Stimulated activated naive CD8-positive, alpha-beta T cell treated with anti-CD3 and anti-CD28 coated beads, Interleukin-15, Interleukin-2, amounts not matched to agents 100 U/mL and 50 U/mL, for 24 hours (primary cell): ENCODE results near the gene ABCA2.

Experiments used
- ATAC-seq: fragments of 150-1000 bp; cut with Tn5 transposase; one replicate; pipeline ENCODE4 v1.10.0; 2021
- DNase-seq: peaks from one replicate; pipeline ENCODE4 v3.0.0; 2021

The ABCA2 gene

DNA sequence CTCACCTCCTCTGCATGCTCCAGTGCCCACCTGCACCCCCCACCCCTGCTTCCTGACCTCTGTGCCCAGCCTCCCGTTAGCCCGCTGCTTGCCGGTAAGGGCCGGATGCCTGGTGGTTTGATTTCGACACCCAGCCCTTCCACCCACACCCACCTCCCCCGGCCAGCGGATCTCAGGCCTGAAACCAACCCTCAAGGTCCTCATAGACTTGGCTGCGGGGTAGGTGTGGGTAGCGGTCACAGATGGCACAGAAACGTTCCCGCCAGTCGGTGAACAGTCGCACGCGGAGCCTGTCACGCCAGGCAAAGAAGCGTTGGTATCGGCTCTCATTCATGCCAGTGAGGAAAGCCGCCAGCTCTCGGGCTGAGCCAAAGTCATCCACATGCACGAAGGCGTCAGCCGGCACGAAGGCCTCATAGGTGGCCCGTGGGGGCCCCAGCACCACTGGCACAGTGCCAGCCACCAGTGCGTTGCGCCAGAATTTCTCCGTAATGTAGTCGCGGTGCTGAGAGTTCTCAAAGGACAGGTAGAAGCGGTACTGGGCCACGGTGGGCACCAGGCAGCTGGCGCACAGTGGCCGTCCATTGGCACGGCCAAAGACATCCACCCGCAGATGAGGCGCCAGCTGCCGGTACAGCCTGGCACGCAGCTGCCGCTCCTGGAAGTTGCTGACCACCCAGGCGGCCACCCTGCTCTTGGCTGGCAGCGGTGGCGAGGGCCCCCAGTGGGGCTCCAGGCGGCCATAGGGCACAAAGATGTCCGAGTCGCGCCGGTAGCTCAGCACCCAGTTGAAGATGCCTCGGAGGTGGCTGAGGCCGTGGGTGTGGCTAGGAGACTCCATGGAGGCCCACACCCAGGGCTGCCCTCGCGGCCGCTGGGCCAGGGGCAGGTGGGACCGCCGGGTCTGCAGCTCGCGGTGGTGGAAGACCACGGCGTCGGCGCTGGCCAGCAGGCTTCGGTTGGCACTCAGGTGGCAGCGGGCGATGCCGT, 2.8 kb upstream of the ABCA2 start:
- DNase-seq, result peak; percentile 64
- no peak for ATAC-seq

DNA sequence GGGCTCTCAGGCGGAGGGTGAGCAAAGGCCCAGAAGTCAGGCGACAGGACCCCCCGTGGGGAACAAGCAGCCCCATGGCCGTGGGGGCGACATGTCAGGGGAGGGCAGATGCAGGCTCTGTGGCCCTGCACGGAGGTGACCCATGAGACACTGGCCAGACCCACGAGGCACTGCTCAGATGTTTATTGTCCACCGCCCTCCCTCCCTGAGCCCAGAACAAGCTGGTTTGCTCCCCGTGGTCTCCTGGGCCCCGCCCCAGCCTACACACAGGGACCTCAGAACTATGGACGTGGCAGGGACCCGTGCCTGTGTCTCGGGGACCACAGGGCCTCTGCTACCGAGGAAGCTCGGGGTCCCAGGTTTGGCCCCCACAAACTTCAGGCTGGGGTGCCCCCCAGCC, 2.0 kb upstream of the ABCA2 start:
- ATAC-seq, result no peak

DNA sequence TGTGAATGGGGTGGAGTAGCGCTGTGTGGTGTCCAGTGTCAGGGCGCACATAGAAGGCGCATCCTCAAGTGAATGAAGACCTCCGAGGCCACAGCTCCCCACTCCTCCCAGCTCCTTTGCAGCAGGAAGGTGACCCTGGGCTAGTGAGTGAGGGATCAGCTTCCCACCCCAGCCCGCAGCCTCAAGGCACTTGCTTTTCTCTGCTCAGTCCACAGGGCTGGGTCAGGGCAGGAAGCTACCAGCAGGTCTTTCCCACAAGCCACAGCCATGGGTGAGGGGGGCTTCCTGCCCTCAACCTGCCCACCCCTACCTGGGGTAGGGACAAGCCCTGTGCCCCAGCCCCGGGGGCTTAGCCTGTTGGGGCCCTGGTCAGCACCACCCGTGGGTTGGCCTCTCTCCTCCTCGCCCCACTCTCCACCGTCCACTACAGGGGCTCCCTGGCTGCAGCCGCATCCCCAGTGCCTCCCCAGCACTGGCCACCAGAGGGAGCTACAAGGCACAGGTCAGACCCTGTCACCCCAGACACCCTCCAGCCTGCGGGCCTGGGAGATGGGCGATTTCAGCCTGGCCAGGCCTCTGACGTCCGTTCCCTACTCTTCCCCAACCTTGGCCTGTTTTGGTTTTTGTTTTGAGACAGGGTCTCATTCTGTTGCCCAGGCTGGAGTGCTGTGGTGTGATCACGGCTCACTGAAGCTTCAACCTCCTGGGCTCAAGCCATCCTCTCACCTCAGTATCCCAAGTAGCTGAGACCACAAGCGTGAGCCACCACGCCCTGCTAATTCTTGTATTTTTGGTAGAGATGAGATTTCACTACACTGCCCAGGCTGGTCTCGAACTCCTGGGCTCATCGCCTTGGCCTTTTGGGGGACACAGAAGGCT, 1.3 kb upstream of the ABCA2 start:
- peak; percentile 90 for DNase-seq
- peak; percentile 53 for ATAC-seq

More for the DNA sequence above, 2.0 kb upstream of the ABCA2 start:
- no peak for DNase-seq

DNA sequence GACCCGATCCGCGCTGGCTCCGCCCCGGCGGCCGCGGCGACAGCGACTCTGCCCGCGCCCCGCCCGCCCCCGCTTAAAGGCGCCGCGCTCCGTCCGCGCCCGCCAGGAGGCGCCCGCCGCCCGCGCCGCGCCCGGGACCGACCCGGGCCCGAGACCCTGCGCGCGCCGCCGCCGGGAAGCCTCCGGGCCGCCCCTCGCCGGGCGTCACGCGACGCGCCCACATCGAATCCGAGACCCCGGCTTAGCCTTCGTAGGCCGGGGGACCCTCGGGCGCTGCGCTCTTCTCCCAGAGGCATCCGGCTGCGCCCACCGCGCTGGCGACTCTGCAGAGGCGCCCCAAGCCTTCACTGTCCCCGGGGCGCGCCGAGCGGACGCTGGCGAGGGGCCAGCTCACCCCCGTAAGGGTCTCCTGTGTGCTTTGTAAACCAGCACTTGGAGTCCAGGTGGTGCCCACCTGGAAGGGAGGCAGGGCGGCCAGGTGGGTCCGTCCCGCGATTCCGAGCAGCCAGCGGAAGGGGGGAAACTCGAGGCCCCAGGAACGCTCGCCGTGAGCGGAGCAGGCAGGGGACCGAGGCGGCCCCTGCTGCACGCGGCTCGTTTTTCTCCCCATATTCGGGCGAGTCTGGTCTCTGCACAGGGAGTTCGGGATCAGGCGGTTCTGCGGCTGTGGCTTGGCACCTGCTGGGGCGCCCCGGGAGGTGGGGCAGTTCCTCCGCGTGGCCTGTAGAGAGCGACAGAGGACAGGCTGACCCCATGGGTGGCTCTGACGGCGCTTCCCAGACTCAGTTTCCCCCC, 423 bp upstream of the ABCA2 start:
- peak; percentile 35 for ATAC-seq
- peak; percentile 76 for DNase-seq

DNA sequence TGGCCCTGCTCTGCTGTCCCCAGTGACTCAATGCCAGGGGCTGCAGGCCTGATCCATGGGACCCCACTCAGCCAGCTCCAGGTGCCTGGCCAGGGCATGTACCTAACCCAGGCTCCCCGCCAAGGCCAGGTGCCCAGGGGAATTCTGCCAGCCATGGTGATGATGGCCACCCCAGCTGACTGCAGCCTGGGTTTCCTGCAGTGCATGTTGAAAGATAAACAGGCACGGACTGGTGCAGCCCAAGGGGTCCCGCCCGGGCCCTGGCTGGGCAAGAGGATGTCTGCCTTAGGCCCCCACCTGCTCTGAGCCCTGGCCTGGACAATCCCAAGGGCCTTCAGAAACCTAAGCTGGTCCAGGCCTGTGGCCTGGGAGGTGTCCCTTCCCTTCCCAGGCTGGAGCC, 1.2 kb downstream of the ABCA2 start:
- ATAC-seq, result no peak
- DNase-seq, result no peak

DNA sequence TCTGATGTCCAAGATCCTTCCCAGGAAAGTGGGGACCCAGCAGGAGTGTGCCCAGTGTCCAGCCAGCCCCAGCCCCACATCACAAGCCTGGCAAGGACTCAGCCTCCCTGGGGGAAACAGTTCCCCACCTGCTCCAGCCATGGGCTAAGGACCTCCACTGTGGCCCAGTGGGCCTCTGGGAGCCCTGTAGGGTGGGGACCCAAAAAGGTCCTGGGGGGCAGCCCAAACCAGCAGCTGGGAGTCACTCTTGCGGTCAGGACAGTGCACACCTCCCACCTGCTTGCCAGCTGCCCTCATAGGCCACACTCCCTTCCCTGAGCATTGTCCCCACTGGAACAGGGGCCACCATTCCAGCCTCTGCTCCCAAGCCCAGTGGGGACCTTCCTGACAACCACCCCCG, 1.7 kb downstream of the ABCA2 start:
- ATAC-seq (no peak), DNase-seq (no peak)

DNA sequence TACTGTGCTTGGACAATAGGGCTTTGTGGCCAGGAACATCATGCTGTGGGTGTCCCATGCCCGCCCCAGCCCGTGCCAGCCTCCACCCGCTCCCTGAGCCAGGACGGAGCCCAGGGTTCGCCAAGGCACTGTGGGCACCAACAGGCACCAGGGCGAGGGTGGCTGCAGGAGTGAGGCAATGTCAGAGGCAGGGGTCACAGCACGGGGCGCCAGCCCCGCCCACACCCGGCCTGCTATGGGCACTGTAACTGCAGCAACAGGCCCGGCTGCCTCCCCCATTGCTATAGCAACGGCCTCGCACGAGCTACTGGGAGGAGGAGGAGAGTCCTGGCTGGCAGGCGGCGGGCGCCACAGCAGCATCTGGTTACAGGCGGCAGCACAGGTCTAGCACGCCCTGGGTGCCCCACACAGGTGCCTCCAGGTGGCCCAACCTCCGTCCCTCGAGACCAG, 2.5 kb downstream of the ABCA2 start:
- ATAC-seq, result no peak
- no peak for DNase-seq

DNA sequence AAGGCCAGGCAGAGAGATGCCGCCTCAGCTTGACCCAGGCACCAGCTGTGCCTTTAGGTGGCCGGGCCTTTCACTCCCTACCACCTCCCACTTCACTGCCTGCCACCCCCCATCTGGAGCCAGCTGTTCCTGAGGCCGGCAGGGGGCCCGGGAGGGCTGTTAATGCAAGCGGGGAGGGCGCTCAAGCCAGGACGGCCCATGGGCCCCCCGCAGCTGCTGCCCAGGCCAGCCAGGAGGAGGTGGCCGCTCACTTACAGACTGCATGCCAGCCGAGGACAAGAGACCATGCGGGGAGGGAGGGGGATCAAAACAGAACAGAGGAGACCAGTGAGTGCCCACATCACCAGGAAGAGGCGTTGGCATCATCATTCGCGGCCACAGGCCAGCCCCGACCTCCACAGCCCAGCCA, 4.5 kb downstream of the ABCA2 start:
- no peak for DNase-seq
- no peak for ATAC-seq

DNA sequence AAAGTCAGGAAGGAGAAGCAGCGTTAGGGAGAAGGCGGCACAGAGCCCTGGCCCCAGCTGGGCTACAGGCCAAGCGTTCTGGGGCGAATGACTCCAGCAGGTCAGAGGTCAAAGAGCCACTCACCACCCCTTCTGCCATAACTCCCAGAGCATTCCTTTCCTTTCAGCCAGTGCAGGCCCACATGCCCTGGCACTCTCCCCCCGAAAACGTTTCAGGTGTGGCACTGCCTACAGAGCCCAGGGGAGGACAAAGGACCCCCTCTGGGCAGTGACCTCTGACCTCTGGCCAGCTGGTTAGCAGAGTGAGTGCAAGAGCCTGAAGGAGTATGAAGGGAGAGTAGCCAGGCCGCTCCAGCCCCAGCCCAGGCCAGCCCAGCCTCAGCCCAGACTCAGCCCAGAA, 4.9 kb downstream of the ABCA2 start:
- no peak for DNase-seq
- ATAC-seq, result no peak

DNA sequence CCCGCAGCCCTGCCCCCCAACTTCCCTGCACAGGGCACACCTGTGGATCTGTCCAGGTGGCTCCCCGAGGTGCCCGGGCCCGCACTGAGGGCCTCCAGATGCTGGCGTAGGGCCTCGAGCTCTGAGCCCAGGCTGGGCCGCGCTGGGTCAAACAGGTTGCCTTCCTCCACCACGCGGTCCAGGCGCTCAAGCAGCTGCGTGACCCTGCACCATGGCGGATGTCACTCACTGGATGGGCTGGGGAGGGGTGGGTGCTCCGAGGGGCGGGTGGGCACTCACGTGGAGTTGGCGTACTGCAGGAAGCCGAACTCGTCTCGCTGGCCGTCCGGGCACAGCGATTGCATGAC, 5.4 kb downstream of the ABCA2 start:
- DNase-seq, result no peak

DNA sequence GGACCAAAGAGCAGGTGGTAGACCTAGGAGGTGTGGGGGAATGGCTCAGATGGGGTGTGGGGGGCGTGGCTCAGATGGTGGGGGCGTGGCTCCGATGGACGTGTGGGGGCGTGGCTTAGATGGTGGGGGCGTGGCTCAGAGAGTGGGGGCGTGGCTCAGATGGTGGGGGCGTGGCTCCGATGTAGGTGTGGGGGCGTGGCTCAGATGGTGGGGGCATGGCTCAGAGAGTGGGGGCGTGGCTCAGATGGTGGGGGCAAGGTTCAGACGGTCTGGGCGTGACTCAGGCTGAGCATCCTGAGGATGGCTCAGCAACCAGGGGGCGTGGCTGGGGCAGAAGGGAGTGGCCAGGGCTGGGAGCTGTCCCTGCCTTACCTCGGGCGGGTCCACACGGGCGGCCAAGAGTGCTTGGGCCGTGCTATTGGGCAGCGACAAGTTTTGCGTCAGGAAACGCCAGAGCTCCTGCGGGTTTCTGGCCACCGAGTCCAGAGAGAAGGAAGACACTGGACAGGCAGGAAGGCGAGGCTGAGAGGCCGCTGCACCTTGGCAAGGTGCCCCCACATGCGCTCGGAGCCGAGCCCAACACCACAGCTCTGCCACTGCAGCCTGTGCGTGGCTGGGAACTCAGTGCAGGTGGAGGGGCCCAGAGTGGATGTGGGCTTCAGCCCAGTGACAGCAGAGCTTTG, 5.9 kb downstream of the ABCA2 start:
- ATAC-seq (peak; percentile 78), DNase-seq (peak; percentile 81)

More for the DNA sequence above, 5.4 kb downstream of the ABCA2 start:
- no peak for ATAC-seq

DNA sequence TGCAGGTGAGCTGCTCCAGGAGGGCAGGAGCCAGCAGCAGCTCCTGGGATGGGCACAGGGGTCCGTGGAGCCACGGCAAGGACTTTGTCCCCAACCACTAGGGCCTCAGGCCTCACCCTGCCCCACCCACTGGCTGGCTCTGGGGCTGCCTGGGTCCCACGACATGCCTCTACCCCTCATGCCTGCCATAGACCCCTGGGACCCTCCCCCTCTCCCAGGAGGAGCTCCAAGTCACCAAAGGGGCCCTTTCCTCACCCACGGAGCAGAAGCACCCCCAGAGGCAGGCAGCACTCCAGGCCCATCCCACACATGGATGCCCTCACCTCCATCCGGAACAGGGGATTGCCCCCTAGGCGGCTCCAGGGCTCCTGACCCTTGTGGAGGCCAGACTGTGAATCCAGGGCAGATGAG, 6.5 kb downstream of the ABCA2 start:
- ATAC-seq (no peak), DNase-seq (no peak)

DNA sequence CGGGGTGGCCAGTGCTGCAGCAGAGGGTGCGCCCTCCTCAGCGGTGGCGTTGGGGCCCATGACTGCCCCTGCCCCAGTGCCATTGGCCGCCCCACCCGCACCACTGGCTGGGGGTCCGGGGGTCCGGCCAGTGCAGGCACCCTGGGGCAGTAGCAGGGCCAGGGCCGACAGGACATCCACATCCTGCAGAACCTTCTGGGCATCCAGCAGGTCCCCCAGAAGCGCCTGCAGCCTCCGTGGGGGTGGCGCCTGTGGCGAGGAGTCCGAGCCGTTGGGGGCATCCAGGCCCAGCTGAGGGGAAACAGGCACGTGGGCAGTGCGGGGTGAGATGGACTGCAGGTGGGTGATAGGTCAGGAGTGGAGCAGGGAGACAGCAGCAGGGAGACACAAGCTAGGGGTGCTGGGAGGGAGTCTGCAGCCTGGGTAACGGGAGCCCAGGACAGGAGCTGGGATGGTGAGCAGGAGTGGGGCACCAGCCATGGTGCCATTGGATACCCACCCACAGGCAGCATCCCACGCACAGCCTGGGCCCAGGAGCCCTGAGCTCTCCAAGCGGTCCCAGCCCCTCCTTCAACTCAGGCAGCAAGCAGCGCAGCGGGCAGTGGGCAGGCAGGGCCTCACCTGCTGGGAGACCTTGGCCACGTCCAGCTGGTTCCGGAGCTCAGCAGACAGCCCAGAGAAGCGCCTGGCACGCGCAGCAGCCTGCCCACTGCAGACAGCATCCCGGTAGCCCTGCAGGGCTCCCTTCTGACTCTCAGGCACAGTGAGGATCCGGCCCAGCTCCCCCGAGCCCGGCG, 7.1 kb downstream of the ABCA2 start:
- ATAC-seq (no peak), DNase-seq (no peak)

DNA sequence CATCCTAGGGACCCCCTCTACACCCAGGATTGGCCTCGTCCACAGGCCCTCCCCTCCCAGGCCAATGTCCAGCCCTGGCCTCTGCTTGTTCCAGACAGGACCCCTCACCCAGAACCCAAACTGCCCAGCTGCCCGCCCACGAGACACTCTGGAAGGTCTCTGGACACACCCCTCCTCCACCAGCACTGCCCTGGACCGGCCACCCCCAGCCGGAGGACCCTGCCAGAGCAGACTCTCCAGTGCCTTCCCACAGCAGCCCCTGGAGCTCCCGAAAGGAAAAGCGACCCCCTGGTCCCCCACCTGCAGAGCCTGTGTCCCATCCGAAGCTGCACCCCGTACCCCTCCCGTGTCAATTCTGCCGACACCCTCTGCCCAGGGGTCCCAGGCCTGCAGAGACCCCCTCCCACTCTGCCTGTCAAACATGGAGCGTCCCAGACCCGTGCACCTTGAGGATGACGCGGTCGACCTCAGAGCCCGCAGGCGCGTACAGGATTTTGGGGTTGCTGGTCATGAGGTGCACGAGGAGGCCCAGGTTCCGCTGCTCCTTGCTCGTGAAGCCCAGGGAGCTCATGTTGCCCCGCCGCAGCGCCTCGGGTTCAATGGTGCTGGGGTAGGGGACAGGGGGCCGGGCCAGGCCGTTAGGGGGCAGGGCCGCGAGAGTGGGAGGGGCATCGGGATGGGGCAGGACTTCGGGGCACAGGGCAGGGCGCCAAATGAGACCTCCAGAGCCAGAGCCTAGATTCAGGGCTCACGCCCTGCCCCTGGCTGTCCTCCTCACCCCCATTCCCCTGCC, 8.0 kb downstream of the ABCA2 start:
- DNase-seq, result no peak
- no peak for ATAC-seq

DNA sequence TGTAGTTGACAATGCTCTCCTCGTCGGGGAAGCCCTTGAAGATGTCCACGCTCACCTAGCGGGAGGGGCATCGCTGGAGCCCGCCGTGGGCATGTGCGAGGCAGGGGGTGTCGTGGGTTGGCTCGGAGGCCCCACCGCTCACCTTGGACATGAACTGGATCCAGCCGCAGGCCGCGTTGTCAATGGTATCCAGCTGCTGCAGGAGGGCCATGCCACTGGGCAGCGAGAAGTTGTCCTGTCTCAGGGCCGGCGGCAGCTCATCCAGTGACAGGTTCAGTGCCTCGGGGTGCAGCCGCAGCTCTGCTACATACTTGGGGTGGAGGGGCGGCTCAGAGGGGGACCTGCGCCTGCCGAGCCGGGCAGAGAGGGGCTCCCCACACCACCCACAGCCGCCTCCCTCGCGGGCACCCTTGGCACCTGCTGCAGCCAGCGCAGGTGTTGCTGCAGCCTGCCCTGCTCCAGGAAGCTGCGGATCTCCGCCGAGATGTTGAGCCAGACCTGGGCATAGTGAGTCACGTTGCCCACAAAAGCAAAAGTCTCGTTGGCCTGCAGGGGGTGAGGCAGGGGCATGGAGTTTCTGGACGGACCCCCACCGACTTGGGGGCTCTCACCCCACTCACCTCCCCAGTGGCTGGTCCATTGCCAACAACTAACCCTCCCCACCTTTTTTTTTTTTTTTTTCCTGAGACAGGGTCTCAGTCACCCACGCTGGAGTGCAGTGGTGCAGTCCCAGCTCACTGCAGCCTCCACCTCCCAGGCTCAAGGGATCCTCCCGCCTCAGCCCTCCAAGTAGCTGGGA, 9.1 kb downstream of the ABCA2 start:
- DNase-seq, result no peak
- ATAC-seq, result no peak

DNA sequence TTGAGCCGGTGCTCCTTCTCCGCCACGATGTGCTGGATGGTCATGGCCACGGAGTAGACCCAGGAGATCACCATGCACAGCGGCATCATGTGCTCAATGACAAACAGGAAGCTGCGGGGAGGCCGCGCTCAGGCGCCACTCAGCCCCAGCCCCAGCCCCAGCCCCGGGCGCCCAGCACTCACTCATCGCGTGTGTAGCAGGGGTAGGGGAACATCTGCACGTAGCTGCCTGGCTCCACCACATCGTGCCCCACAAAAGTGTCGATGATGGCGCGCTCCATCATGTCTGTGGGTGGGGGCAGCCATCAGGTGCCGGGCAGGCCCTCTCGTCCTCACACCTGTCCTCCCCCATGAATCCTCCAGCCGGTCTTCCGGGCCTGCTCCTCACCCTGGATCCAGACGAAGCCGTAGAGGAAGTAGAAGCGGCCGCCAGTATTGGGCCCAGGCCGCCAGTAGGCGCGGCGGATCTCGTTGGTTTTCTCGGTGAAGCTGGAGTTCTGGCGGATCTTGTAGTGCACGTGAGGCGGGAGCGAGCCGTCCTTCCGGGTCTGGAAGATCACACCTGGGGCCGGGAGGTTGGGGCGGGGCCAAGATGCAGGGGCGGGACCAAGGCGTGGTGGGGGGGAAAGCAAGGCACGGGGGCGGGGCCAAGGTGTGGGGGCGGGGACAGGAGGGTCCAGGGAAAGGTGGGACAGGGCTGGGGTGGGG, 10.1 kb downstream of the ABCA2 start:
- DNase-seq, result no peak
- no peak for ATAC-seq

DNA sequence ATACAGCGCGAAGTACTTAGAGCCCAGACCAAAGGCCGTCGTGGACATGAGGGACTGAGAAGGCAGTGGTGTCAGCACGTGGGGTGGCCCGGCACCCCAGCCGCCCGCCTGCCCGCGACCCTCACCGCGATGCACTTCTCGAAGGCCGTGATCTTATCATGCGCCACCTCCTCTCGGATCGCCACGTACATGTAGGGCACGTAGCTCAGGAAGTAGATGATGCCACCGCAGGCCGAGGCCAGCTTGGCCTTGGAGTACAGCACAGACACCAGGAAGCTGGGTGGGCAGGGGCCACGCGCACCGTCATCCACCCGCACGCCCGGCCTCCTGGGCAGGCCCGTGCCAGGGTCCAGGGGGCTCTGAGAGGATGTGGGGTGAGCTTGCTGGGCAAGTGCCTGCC, 11.0 kb downstream of the ABCA2 start:
- no peak for DNase-seq

DNA sequence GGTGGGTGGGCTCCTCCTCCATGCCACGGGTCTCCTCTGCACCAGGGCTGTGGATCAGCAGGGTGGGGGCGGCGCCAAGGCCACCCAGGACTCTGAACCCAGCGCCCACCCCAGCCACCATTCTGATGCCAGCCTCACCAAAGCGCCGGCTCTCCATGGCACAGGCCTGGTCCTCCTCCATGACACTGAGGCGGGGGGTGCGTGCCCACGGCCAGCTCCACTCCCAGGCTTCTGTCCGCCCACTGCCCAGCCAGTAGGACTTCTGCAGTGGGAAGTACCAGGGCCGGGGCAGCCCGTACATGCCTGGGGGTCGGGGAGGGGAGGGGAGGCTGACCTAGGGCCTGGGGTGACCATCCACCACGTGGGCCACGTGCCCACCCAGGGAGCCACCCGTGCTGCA, 11.6 kb downstream of the ABCA2 start:
- DNase-seq (no peak), ATAC-seq (no peak)

More for the DNA sequence above, 11.0 kb downstream of the ABCA2 start:
- no peak for ATAC-seq
